ENCODE results near the gene RPS19. TPM values are rescaled to one million over a fixed set of nuclear protein-coding genes. Genes with fewer than 3 reads are reported as not detected.

The RPS19 gene
- total RNA-seq, 1 experiment from 2014 or later, result 3,670 TPM

GRCh38 chr19:41851456-41851855 is 8.6 kb upstream of the RPS19 start:
- no peak for DNase-seq (ENCODE audit: low read depth)
- in situ Hi-C loops (cut with HindIII; ENCODE audit: low pct_unique_long_range_greater_than_20kb, low sequenced_read_pairs), result no loop called here

- no peak for DNase-seq (ENCODE audit: low read depth)
- in situ Hi-C loops (cut with HindIII; ENCODE audit: low pct_unique_long_range_greater_than_20kb, low sequenced_read_pairs), result no loop called here
These were observed 6.7 kb upstream of the RPS19 start for GRCh38 chr19:41853344-41853743.

DNA sequence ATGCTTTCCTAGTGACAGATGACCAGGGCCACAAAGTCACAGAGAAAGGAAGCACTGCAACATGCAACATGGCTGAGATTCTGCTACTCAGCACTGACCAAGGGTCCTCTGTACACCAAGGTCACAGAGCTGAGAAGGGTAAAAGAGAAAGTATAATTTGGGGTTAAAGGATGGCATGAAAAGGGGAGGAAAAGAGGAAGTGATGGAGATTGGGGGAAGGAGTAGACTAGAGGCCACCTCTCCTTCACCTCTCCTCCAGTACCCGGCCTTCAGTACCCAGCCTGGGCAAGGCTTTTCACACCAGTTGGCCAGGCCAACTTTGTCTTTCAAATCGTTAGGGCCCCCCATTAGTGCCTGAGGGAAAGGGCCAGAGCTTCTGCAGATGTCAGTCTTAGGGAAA is 6.3 kb upstream of the RPS19 start:
- in situ Hi-C loops (cut with HindIII; ENCODE audit: low pct_unique_long_range_greater_than_20kb, low sequenced_read_pairs), result no loop called here
- DNase-seq (ENCODE audit: low read depth), result no peak

- DNase-seq (ENCODE audit: low read depth), result no peak
- in situ Hi-C loops (cut with HindIII; ENCODE audit: low pct_unique_long_range_greater_than_20kb, low sequenced_read_pairs), result no loop called here
These were observed 840 bp upstream of the RPS19 start for GRCh38 chr19:41859213-41859617.

DNA sequence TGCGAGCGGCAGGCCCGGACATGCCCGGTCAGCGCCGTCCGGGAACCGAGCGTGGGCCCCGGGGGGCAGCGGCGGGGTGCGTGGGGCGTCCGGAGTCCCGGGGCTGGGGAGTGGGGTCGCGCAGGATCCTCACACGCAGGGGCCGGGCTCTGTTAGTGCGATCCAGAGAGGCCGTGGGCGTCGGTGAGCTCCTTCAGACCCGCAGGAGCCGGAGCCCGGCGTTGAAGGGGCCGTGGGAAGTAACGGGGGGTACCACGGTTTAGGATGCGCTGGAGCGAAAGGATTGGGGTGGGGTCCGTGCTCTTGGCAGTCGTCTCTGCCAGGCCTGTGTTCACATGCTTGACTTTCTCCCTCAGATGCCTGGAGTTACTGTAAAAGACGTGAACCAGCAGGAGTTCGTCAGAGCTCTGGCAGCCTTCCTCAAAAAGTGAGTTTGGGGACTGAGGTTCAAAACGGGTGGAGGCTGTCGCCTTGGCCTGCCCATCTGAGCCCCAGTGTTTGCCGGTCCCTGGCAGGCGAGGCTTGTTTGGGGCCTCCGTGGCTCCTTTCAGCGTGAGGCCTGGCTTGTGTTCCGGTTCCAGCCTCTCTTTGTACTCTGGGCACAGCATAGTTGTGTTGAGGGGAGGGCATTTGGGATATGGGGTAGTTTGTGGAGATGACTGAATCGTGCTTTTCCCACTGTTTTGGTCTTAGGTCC is 512 bp downstream of the RPS19 start:
- no peak for DNase-seq (ENCODE audit: low read depth)
- in situ Hi-C loops (cut with HindIII; ENCODE audit: low pct_unique_long_range_greater_than_20kb, low sequenced_read_pairs), result no loop called here

- no peak for DNase-seq (ENCODE audit: low read depth)
- in situ Hi-C loops (cut with HindIII; ENCODE audit: low pct_unique_long_range_greater_than_20kb, low sequenced_read_pairs), result no loop called here
These were observed 1.2 kb downstream of the RPS19 start for GRCh38 chr19:41861116-41861768.

DNA sequence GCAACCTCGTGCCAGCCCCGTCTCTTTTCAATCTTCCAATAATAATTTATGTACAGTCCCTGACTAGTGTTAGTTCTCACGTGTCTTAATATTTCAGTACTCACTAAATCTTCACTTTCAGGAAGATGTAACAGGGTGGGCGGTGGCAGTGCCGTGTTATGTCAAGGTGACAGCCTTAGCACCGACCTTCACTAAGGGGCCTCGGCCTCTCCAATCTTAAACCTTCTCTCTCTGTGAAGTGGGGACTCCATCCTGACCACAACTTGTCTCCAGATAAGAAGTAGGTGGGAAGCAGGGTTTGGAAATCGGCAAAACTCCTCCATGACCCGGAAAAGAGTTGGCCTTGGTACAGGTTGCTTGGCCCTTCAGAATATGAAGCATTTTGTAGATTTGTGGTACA is 1.8 kb downstream of the RPS19 start:
- no peak for DNase-seq (ENCODE audit: low read depth)
- in situ Hi-C loops (cut with HindIII; ENCODE audit: low pct_unique_long_range_greater_than_20kb, low sequenced_read_pairs), result no loop called here

GRCh38 chr19:41862445-41862986 is 2.5 kb downstream of the RPS19 start:
- no peak for DNase-seq (ENCODE audit: low read depth)
- in situ Hi-C loops (cut with HindIII; ENCODE audit: low pct_unique_long_range_greater_than_20kb, low sequenced_read_pairs), result no loop called here

GRCh38 chr19:41863209-41863931 is 3.3 kb downstream of the RPS19 start:
- in situ Hi-C loops (cut with HindIII; ENCODE audit: low pct_unique_long_range_greater_than_20kb, low sequenced_read_pairs), result no loop called here
- no peak for DNase-seq (ENCODE audit: low read depth)

DNA sequence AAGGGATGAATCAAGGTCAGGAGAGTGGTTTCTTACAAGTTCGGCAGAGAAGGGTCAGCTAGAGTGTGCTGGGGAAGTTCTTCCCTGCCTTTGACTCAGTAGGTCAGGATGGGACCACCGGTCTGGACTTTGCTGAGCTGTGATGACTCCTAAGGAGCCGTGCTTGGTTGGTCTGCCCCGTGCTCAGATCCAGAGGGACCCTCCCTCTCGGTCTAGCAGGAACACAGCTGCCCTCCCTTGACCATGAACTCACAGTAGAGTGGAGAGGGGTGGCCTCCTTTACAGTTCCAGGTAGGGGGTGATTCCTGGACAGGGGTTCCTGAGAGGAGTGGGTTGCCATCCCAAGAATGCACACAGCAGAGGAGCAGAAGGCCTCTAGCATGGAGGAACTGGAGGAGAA is 4.3 kb downstream of the RPS19 start:
- in situ Hi-C loops (cut with HindIII; ENCODE audit: low pct_unique_long_range_greater_than_20kb, low sequenced_read_pairs), result no loop called here
- DNase-seq (ENCODE audit: low read depth), result no peak

- in situ Hi-C loops (cut with HindIII; ENCODE audit: low pct_unique_long_range_greater_than_20kb, low sequenced_read_pairs), result no loop called here
- no peak for DNase-seq (ENCODE audit: low read depth)
These were observed 6.2 kb downstream of the RPS19 start for GRCh38 chr19:41866284-41866683.

DNA sequence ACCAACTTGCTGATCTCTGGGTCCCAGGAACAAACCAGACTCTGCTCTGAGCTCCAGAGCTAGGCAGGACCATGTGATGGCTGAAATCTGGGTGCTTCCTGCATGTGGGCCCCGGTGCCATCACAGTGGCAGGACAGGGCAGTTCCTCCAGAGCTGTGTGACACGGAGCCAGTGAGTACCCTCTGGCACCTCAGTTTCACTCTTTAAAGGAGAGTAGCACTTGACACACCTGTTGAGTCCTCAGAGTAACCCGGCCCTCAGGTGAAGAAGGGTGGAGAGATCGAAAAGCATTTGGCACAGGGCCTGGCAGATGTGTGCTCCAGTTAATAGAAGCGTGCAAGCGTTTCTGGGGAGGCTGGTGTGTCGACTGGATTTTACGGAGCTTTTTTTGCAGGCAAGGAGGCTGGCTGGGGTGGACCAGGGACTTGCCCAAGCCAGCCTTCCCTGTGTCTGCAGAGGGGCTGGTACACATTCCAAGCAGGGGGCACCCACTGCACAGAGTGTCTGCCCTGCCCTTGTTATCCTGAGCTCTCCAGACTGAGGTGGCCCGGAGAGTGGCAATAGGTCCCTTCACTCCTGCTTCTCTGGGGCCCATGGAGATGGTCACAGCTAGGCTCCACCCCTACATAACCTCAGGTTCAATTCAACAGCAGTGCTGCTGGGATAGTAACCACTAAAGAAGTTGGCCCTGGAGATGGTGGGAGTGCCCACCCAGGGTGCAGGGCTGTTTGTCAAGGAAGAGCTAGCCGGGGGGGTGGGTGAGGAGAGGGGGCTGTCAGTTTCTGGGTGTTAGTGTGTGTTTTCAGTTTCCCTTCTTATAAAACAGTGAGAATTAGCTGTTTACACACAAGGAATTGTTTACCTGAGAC is 8.3 kb downstream of the RPS19 start:
- in situ Hi-C loops (cut with HindIII; ENCODE audit: low pct_unique_long_range_greater_than_20kb, low sequenced_read_pairs), result no loop called here
- no peak for DNase-seq (ENCODE audit: low read depth)

DNA sequence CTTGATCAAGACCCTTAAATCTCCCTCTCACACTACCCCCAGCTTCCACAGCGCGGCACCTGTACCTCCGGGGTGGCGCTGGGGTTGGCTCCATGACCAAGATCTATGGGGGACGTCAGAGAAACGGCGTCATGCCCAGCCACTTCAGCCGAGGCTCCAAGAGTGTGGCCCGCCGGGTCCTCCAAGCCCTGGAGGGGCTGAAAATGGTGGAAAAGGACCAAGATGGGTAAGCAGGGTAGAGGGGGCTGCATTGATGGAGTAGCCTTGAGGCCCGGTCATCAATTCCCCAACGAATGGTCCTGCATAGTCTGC is 8.9 kb downstream of the RPS19 start:
- in situ Hi-C loops (cut with HindIII; ENCODE audit: low pct_unique_long_range_greater_than_20kb, low sequenced_read_pairs), result no loop called here

GRCh38 chr19:41869374-41869955 is 9.4 kb downstream of the RPS19 start:
- in situ Hi-C loops (cut with HindIII; ENCODE audit: low pct_unique_long_range_greater_than_20kb, low sequenced_read_pairs), result no loop called here
- no peak for DNase-seq (ENCODE audit: low read depth)

More for the DNA sequence above, 8.9 kb downstream of the RPS19 start:
- no peak for DNase-seq (ENCODE audit: low read depth)

DNA sequence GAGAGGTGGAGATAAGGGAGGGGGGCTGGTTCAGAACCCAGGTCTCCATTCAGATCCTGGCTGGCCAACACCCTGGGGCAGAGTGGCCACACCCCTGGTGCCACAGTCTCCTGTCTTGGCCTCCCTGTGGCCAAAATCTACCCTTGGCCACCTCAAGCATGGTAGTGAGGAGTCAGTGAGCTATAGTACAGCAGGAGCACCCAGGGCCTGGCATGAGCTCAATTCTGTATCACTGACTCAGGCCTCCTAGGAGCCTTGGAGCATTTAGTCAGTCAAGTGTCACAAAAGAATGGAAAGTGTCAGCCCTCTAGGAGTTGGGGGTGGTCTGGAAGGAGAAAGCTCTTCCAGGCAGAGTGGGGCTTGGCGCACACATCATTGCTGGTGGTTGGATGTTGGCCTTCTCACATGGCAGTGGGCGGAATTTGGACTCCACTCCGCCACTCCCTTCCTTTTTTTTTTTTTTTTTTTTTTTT is 10.4 kb downstream of the RPS19 start:
- DNase-seq (ENCODE audit: low read depth), result peak; percentile 91
- in situ Hi-C loops (cut with HindIII; ENCODE audit: low pct_unique_long_range_greater_than_20kb, low sequenced_read_pairs), result no loop called here

DNA sequence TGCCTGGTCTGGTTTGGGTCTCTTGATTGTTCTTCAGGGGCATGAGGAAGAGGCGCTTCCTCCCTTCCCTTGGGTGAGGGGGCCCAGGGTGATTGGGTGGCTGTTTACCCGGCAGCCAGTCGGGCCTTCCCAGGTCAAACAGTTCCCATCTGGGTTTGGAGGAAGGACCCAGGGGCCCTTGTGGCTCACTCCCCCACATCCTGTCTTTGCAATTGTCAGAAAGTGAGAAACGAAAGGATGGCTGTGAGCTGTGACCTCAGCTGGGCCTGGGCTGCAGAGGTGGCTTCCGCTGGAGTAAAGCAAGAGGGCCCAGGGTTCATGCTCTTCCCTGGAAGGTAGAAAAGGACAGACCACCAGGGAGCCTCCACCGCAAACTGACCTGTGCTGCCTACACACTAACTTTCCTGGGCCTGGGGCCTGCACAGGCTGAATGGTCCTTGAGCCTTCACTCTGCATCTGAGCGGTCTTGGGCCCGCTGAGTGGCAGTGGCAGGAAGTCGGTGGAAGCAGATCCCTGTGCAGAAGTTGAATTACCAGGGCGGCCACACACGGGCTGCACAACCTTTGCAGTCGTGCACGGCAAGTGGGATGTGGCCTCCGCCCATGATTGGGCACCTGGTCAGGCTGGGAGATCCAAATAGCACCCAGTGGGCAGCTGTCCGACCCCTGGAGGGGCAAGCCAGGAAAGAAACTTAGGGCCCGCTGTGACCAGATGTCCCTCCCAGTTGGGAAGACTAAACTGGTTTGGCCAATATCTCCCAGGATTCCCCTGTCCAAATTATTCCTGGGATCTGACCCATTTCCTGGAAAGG is 11.7 kb downstream of the RPS19 start:
- in situ Hi-C loops (cut with HindIII; ENCODE audit: low pct_unique_long_range_greater_than_20kb, low sequenced_read_pairs), result no loop called here
- DNase-seq (ENCODE audit: low read depth), result peak; percentile 35

GRCh38 chr19:41872384-41872774 is 12.3 kb downstream of the RPS19 start:
- in situ Hi-C loops (cut with HindIII; ENCODE audit: low pct_unique_long_range_greater_than_20kb, low sequenced_read_pairs), result no loop called here
- DNase-seq (ENCODE audit: low read depth), result peak; percentile 22

Measured in Caki2 (cell line).